Gastrocnemius medialis (tissue), 4 donors: ENCODE measurements around the gene C16orf95. TPM values are rescaled to one million over a fixed set of nuclear protein-coding genes. Genes with fewer than 3 reads are reported as not detected.

Experiments
- ATAC-seq, 2 donors: fragments of 150-250 bp; one replicate each; pipeline ENCODE4 v1.9.1; 2016
- DNase-seq, 2 donors: peaks; one replicate each; pipeline ENCODE4 v3.0.0-alpha.2; 2019
- H3K27ac ChIP-seq, 4 donors: fragments of 200-600 bp; sonication (generic); 1 replicate in 1 of 4; 2 replicates in 3 of 4; pipeline ENCODE4 v1.5.1; 2016 to 2018; ENCODE audit warnings: mild to moderate bottlenecking in 2 of 4, moderate library complexity in 1 of 4
- H3K27me3 ChIP-seq, 3 donors: fragments of 200-600 bp; sonication (generic) in 2 of 3; 1 replicate in 1 of 3; 2 replicates in 2 of 3; pipeline versions ENCODE4 v1.5.1 to v1.6.0; 2016 to 2019; ENCODE audit warnings: mild to moderate bottlenecking in 1 of 3, moderate library complexity in 1 of 3
- H3K36me3 ChIP-seq, 2 donors: fragments of 200-600 bp; sonication (generic) in 1 of 2; one replicate each; pipeline ENCODE4 v1.5.1; 2017 to 2018
- H3K4me1 ChIP-seq, 2 donors: fragments of 200-600 bp; sonication (generic) in 1 of 2; one replicate each; pipeline ENCODE4 v1.5.1; 2016 to 2017; ENCODE audit warnings: mild to moderate bottlenecking in 2 of 2
- H3K4me3 ChIP-seq, 4 donors: fragments of 200-600 bp; sonication (generic) in 3 of 4; 1 replicate in 1 of 4; 2 replicates in 3 of 4; pipeline ENCODE4 v1.5.1; 2016 to 2019; ENCODE audit warnings: mild to moderate bottlenecking in 2 of 4
- H3K9me3 ChIP-seq, 3 donors: fragments of 200-600 bp; sonication (generic) in 2 of 3; 1 replicate in 1 of 3; 2 replicates in 2 of 3; pipeline ENCODE4 v1.5.1; 2016 to 2019
- CTCF ChIP-seq, 5 experiments: fragments of 450-650 bp in 3 of 5; fragments of 200-600 bp in 2 of 5; sonication (generic) in 2 of 5; IDR thresholded peaks in 4 of 5; conservative IDR thresholded peaks in 1 of 5; 1 replicate in 4 of 5; 2 replicates in 1 of 5; pipeline ENCODE4 v1.5.1; 2016 to 2019; ENCODE audit warnings: antibody characterized with exemption in 5 of 5, mild to moderate bottlenecking in 3 of 5, moderate library complexity in 3 of 5
- POLR2A ChIP-seq, 2 donors: fragments of 450-650 bp; IDR thresholded peaks; one replicate each; pipeline ENCODE4 v1.6.1; 2017; ENCODE audit warnings: antibody characterized with exemption in 2 of 2, mild to moderate bottlenecking in 2 of 2, moderate library complexity in 2 of 2
- in situ Hi-C, 4 donors: fragments of 200-750 bp; cut with MboI; loops; one replicate each; pipeline versions ENCODE4 v1.15.0 to v1.8.0; 2017; ENCODE audit warnings: low sequenced_read_pairs in 4 of 4
- intact Hi-C: fragments of 100-400 bp; cut with DNase I; formaldehyde crosslinking; loops from one replicate; pipeline ENCODE4 v1.15.1; 2023; ENCODE audit warnings: low total_unique reads
- total RNA-seq, 4 donors: library from RNA; depleted of rRNA; stranded (reverse); fragments of >200 nt; gene quantifications; one replicate each; pipeline versions ENCODE4 v1.1.0 to v1.2.3, GENCODE V29; 2016

Gene C16orf95
- 1 to 10 TPM in 3 of 4 donors, under 1 TPM in 1; 0.22 to 3.8 (median 1.3) TPM for total RNA-seq

GRCh38 chr16:87316923-87317749 lies at the start of gene C16orf95:
Gene C16orf95 (minus strand): TSS chr16:87317392. CDS start chr16:87317242, 150 bp downstream.
- Histone ChIP-seq H3K4me3 (peak within 1 kb of the TSS; percentile 83 to 100 (median 95)), H3K9me3 (no peaks in the 10 kb centered on the region), H3K36me3 (no peaks in the 10 kb centered on the region), H3K27ac (peak within 1 kb of the TSS; percentile 89 to 99 (median 93)), H3K4me1 (peaks cover 14 to 15% of the 10 kb centered on the region in 2 donors), H3K27me3 (no peaks in the 10 kb centered on the region)
- TF ChIP-seq CTCF (IDR thresholded peaks at IDR 0.05 in 4 of 5, conservative IDR thresholded peaks at IDR 0.05 in 1 of 5) = peak; percentile 60 to 79 (median 77)
- TF ChIP-seq POLR2A (IDR thresholded peaks at IDR 0.05) = peak; percentile 93 to 95
- peak; percentile 95 for ATAC-seq
- in situ Hi-C loops (loop anchor here (5.0 to 10.0 kb wide), 2 partner anchors 75 to 78 kb away; partner anchors contain the start of gene MAP1LC3B (in 4 of the 4)), intact Hi-C loops (loop anchor here (1.0 to 10.0 kb wide), 4 partner anchors 35 to 228 kb away; no protein-coding TSS in a partner anchor)
- peak; percentile 96 for DNase-seq

- in situ Hi-C loops = no loop called here
- no peak for TF ChIP-seq POLR2A (IDR thresholded peaks at IDR 0.05)
- TF ChIP-seq CTCF (IDR thresholded peaks at IDR 0.05 in 4 of 5, conservative IDR thresholded peaks at IDR 0.05 in 1 of 5) = no peak
- no peak for ATAC-seq
- H3K27ac ChIP-seq = peak overlapping the region; percentile 92 to 97 (median 93)
- peaks cover 80 to 96% of the 10 kb centered on the region in 2 donors for H3K4me1 ChIP-seq
- H3K27me3 ChIP-seq = no peaks in the 10 kb centered on the region
- no peaks in the 10 kb centered on the region for H3K36me3 ChIP-seq
- H3K9me3 ChIP-seq = no peaks in the 10 kb centered on the region
- intact Hi-C loops = no loop called here
- no peak overlapping the region for H3K4me3 ChIP-seq
- DNase-seq = no peak
These were observed 49.7 kb upstream of the C16orf95 start for GRCh38 chr16:87366930-87367329.

- Histone ChIP-seq H3K4me3 (no peak overlapping the region), H3K4me1 (peaks cover 80 to 90% of the 10 kb centered on the region in 2 donors), H3K27ac (peak overlapping the region; percentile 92 to 97 (median 93)), H3K27me3 (no peaks in the 10 kb centered on the region), H3K9me3 (no peaks in the 10 kb centered on the region), H3K36me3 (no peaks in the 10 kb centered on the region)
- intact Hi-C loops = no loop called here
- ATAC-seq (no peak), DNase-seq (no peak)
- in situ Hi-C loops = no loop called here
- TF ChIP-seq CTCF (IDR thresholded peaks at IDR 0.05 in 4 of 5, conservative IDR thresholded peaks at IDR 0.05 in 1 of 5) (no peak), POLR2A (IDR thresholded peaks at IDR 0.05) (no peak)
These were observed 49.1 kb upstream of the C16orf95 start for GRCh38 chr16:87366288-87366687.

GRCh38 chr16:87365021-87365713 lies 48.0 kb upstream of the C16orf95 start:
- TF ChIP-seq CTCF (IDR thresholded peaks at IDR 0.05 in 4 of 5, conservative IDR thresholded peaks at IDR 0.05 in 1 of 5) (no peak), POLR2A (IDR thresholded peaks at IDR 0.05) (no peak)
- peaks cover 81 to 86% of the 10 kb centered on the region in 2 donors for H3K4me1 ChIP-seq
- ATAC-seq (no peak), DNase-seq (no peak)
- intact Hi-C loops (no loop called here), in situ Hi-C loops (no loop called here)
- H3K27me3 ChIP-seq = no peaks in the 10 kb centered on the region
- H3K36me3 ChIP-seq = no peaks in the 10 kb centered on the region
- no peaks in the 10 kb centered on the region for H3K9me3 ChIP-seq
- peak overlapping the region; percentile 92 to 97 (median 93) for H3K27ac ChIP-seq
- no peak overlapping the region for H3K4me3 ChIP-seq
